ENCODE results near the gene ARSA. TPM values are rescaled to one million over a fixed set of nuclear protein-coding genes. Genes with fewer than 3 reads are reported as not detected.

ARSA gene
- total and polyA plus RNA-seq, 2 of the 13 experiments (the other 11 are each of a cell fraction or from before 2014, with no cell fraction given): 9.0 to 11.5 TPM

- Histone ChIP-seq H3K36me3 (replicated peaks in 1 of 2; ENCODE audit: control insufficient read depth in 1 of 2, insufficient read depth in 2 of 2, low read length in 2 of 2) (no peaks in the 10 kb centered on the region), H4K20me1 (ENCODE audit: insufficient read depth, low read length) (no peaks in the 10 kb centered on the region), H3K27me3 (ENCODE audit: control insufficient read depth in 1 of 2, insufficient read depth in 2 of 2, low read length in 2 of 2) (no peaks in the 10 kb centered on the region; a peak in 1 of 5 replicates), H2AFZ (ENCODE audit: low read length) (no peak overlapping the region), H3K9ac (ENCODE audit: insufficient read depth, low read depth, low read length) (no peak overlapping the region), H3K27ac (ENCODE audit: extremely low read length, insufficient read depth, low read length) (no peak overlapping the region), H3K4me1 (ENCODE audit: insufficient read depth, low read length) (peaks cover 12% of the 10 kb centered on the region), H3K4me2 (ENCODE audit: low read depth, low read length) (no peak overlapping the region), H3K9me3 (ENCODE audit: low read length) (no peaks in the 10 kb centered on the region), H3K4me3 (replicated peaks in 1 of 3; ENCODE audit: insufficient read depth in 1 of 3, low read depth in 2 of 3, low read length in 3 of 3) (no peak overlapping the region), H3K79me2 (ENCODE audit: insufficient read depth, low read length) (peaks cover 4% of the 10 kb centered on the region)
- FAIRE-seq (no peak), DNase-seq (ENCODE audit: low spot score) (peak; percentile 19), ATAC-seq (no peak)
- no TSS peak for BruUV-seq (replicated peaks)
- ChIA-PET POLR2A (interaction anchor here (1.3 kb wide), 1 partner anchor 9 kb away, joined by 8 read pairs; no protein-coding TSS in a partner anchor), CTCF (ENCODE audit: low intra/inter-chr PET ratio, low total read pairs) (no interaction called here)
- intact Hi-C loops (cut with micrococcal nuclease; ENCODE audit: unreplicated experiment) (no loop called here), in situ Hi-C loops (cut with HindIII; ENCODE audit: extremely low pct_ligation_motif_present, low pct_unique_long_range_greater_than_20kb) (no loop called here)
- WGBS (ENCODE audit: low lambda C conversion rate): 92% methylated on average over 5 of the region's 5 CpGs
- TF ChIP-seq NFRKB (IDR thresholded peaks at IDR 0.05) (no peak), KLF15 (CRISPR knock-in tag; IDR thresholded peaks at IDR 0.05; ENCODE audit: borderline replicate concordance) (no peak), ZBTB20 (CRISPR knock-in tag; IDR thresholded peaks at IDR 0.05; ENCODE audit: borderline replicate concordance, low read depth) (no peak), CBX2 (IDR thresholded peaks at IDR 0.05; ENCODE audit: low read depth, low read length) (no peak), CBX2 (CRISPR knock-in tag; IDR thresholded peaks at IDR 0.05; ENCODE audit: low read depth) (no peak), ZNF883 (CRISPR knock-in tag; IDR thresholded peaks at IDR 0.05; ENCODE audit: not compliant biosample characterization) (no peak), SIN3B (IDR thresholded peaks at IDR 0.05; ENCODE audit: low read length) (no peak), ZFP1 (CRISPR knock-in tag; IDR thresholded peaks at IDR 0.05) (no peak), FOXP1 (IDR thresholded peaks at IDR 0.05) (no peak), FOXP1 (CRISPR knock-in tag; IDR thresholded peaks at IDR 0.05) (no peak), ZFYVE20 (CRISPR knock-in tag; IDR thresholded peaks at IDR 0.05; ENCODE audit: borderline replicate concordance, low read depth) (no peak), JUN (CRISPR knock-in tag; IDR thresholded peaks at IDR 0.05) (no peak), HOXD1 (CRISPR knock-in tag; IDR thresholded peaks at IDR 0.05) (no peak), ZNF18 (CRISPR knock-in tag; IDR thresholded peaks at IDR 0.05; ENCODE audit: insufficient replicate concordance) (no peak), ZSCAN31 (CRISPR knock-in tag; IDR thresholded peaks at IDR 0.05; ENCODE audit: low read depth) (no peak), PAX8 (CRISPR knock-in tag; IDR thresholded peaks at IDR 0.05; ENCODE audit: borderline replicate concordance) (no peak), NKX3-1 (CRISPR knock-in tag; IDR thresholded peaks at IDR 0.05) (no peak), ZSCAN12 (CRISPR knock-in tag; IDR thresholded peaks at IDR 0.05) (no peak), KAT8 (CRISPR knock-in tag; IDR thresholded peaks at IDR 0.05) (no peak), ATF4 (CRISPR knock-in tag; IDR thresholded peaks at IDR 0.05) (no peak), WIZ (CRISPR knock-in tag; IDR thresholded peaks at IDR 0.05) (no peak), PLSCR1 (CRISPR knock-in tag; IDR thresholded peaks at IDR 0.05; ENCODE audit: borderline replicate concordance) (no peak)
Observed at GRCh38 chr22:50633086-50633485, 5.1 kb upstream of the ARSA start.

All from HepG2 (cell line).